Upper lobe of left lung (tissue), 6 donors: ENCODE data around the gene ADAMTS4. TPM values are rescaled to one million over a fixed set of nuclear protein-coding genes. Genes with fewer than 3 reads are reported as not detected.

Experiments
- ATAC-seq, 2 donors: fragments of 200-7000 bp; cut with Tn5 transposase; one replicate each; pipeline ENCODE4 v1.9.1; 2022; ENCODE audit warnings: mild to moderate bottlenecking in 2 of 2, moderate library complexity in 2 of 2; ENCODE audit not compliant: low FRiP score in 2 of 2
- DNase-seq, 2 donors: peaks; one replicate each; pipeline ENCODE4 v3.0.0-alpha.2; 2019 to 2020
- H3K27ac ChIP-seq, 4 donors: fragments of 200-600 bp; sonication (generic); one replicate each; pipeline ENCODE4 v1.5.1; 2016 to 2019
- H3K27me3 ChIP-seq, 4 donors: fragments of 200-600 bp; sonication (generic); one replicate each; pipeline ENCODE4 v1.5.1; 2017 to 2019
- H3K36me3 ChIP-seq, 4 donors: fragments of 200-600 bp; sonication (generic); one replicate each; pipeline ENCODE4 v1.5.1; 2016 to 2019
- H3K4me1 ChIP-seq, 4 donors: fragments of 200-600 bp; sonication (generic); one replicate each; pipeline ENCODE4 v1.5.1; 2018 to 2019
- H3K4me3 ChIP-seq, 4 donors: fragments of 200-600 bp; sonication (generic); one replicate each; pipeline ENCODE4 v1.5.1; 2017 to 2019; ENCODE audit warnings: mild to moderate bottlenecking in 2 of 4, moderate library complexity in 1 of 4
- H3K9me3 ChIP-seq, 4 donors: fragments of 200-600 bp; sonication (generic); one replicate each; pipeline ENCODE4 v1.5.1; 2018 to 2019
- EP300 ChIP-seq, 4 donors: sonication (generic); formaldehyde crosslinking; IDR thresholded peaks; one replicate each; pipeline ENCODE4 v1.5.1; 2017; ENCODE audit warnings: antibody characterized with exemption in 4 of 4, control low read depth in 2 of 4
- POLR2A ChIP-seq, 4 donors: fragments of 450-650 bp; IDR thresholded peaks; one replicate each; pipeline ENCODE4 v1.5.1; 2016 to 2017; ENCODE audit warnings: antibody characterized with exemption in 4 of 4, mild to moderate bottlenecking in 2 of 4
- POLR2AphosphoS5 ChIP-seq, 2 donors: sonication (generic); formaldehyde crosslinking; IDR thresholded peaks; one replicate each; pipeline ENCODE4 v1.5.1; 2017; ENCODE audit warnings: antibody characterized with exemption in 2 of 2
- WGBS, 2 donors: methylation state at CpG; one replicate each; pipeline ENCODE4 v1.1.5; 2017 to 2018; 5-methylcytosine and 5-hydroxymethylcytosine counted together
- total RNA-seq, 6 donors: library from RNA; depleted of rRNA in 4 of 6; stranded (reverse); fragments of >200 nt in 4 of 6; gene quantifications; one replicate each; pipeline versions ENCODE4 v1.1.0 to v1.2.1, GENCODE V29; 2016 to 2021
- TF ChIP-seq, protein P1 (sequence below), 6 experiments: fragments of 450-650 bp in 4 of 6; fragments of 200-600 bp in 2 of 6; sonication (generic) in 2 of 6; IDR thresholded peaks; one replicate each; pipeline ENCODE4 v1.5.1; 2016 to 2019; ENCODE audit warnings: antibody characterized with exemption in 6 of 6
- donor health status: DM: no; HTN: no; CAD: no; lungs with moderate emphysema.
- donor health status: DM: no; HTN: yes; CAD: no; lungs with severe emphysema.

The ADAMTS4 gene
- total RNA-seq, 6 donors from 2014 or later = 0.91 to 18.6 (median 3.0) TPM

- H3K4me3 ChIP-seq = peak within 1 kb of the TSS; percentile 39 to 77 (median 64)
- peak; percentile 90 to 100 for DNase-seq
- H3K36me3 ChIP-seq = peaks cover 12 to 36% (median 25%) of the 10 kb centered on the region in 4 donors
- H3K9me3 ChIP-seq = no peaks in the 10 kb centered on the region
- TF ChIP-seq POLR2A (IDR thresholded peaks at IDR 0.05) (peak in 2 of 4 donors; percentile 54 to 84), POLR2AphosphoS5 (IDR thresholded peaks at IDR 0.05) (peak; percentile 88 to 92), EP300 (IDR thresholded peaks at IDR 0.05) (peak in 1 of 4 donors; percentile 7)
- TF ChIP-seq, protein P1, sequence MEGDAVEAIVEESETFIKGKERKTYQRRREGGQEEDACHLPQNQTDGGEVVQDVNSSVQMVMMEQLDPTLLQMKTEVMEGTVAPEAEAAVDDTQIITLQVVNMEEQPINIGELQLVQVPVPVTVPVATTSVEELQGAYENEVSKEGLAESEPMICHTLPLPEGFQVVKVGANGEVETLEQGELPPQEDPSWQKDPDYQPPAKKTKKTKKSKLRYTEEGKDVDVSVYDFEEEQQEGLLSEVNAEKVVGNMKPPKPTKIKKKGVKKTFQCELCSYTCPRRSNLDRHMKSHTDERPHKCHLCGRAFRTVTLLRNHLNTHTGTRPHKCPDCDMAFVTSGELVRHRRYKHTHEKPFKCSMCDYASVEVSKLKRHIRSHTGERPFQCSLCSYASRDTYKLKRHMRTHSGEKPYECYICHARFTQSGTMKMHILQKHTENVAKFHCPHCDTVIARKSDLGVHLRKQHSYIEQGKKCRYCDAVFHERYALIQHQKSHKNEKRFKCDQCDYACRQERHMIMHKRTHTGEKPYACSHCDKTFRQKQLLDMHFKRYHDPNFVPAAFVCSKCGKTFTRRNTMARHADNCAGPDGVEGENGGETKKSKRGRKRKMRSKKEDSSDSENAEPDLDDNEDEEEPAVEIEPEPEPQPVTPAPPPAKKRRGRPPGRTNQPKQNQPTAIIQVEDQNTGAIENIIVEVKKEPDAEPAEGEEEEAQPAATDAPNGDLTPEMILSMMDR (IDR thresholded peaks at IDR 0.05) = peak in 2 of 6 experiments; percentile 12 to 21
- peaks cover 19 to 29% (median 24%) of the 10 kb centered on the region in 4 donors for H3K4me1 ChIP-seq
- peak; percentile 96 to 99 for ATAC-seq
- H3K27me3 ChIP-seq = no peaks in the 10 kb centered on the region
- 5 to 12% methylated on average over 20 to 44 of the region's 50 CpGs for WGBS, 2 donors
- H3K27ac ChIP-seq = peak within 1 kb of the TSS; percentile 83 to 94 (median 93)
Measured at GRCh38 chr1:161177112-161177935, 21.5 kb downstream of the ADAMTS4 start, which contains the start of gene B4GALT3. TSS of gene B4GALT3 (minus strand) at chr1:161177507. CDS start at chr1:161176060, 1,447 bp downstream.

DNA sequence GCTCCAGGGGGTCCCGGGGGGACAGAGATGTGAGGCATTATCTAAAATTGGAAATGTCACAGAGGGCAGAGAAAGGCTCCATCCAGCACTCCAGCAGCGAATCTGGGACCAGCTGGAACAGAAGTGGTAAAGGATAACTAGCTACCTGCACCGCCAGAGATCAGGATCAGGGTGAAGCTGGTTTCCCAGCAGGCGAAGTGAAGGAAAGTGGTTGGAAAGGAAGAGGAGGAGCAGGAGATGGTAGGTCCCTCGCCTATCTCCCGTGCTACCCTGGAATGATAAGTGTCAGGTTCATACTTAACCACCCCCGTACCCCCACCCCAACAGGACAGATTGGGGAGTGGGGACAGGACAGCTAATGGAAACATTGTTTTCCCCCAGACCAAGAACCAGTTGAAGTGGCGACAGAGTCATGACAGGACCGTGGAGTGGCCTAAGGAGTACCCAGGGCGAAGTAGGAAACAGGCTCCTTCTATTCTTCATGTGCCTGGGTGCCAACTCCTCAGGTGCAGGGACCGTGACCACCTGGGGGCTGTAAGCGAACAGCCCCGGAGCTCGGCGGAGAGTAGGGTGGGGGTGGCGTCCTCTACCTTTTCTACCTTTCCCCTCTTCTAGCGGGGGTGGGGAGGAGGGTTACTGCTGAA lies 22.3 kb downstream of the ADAMTS4 start:
- Histone ChIP-seq H3K27ac (peak overlapping the region; percentile 83 to 94 (median 93)), H3K36me3 (peaks cover 20 to 44% (median 31%) of the 10 kb centered on the region in 4 donors), H3K4me3 (peak overlapping the region; percentile 39 to 77 (median 64)), H3K9me3 (no peaks in the 10 kb centered on the region), H3K4me1 (peaks cover 19 to 29% (median 24%) of the 10 kb centered on the region in 4 donors), H3K27me3 (no peaks in the 10 kb centered on the region)
- TF ChIP-seq POLR2AphosphoS5 (IDR thresholded peaks at IDR 0.05) = no peak
- TF ChIP-seq, protein P1 (IDR thresholded peaks at IDR 0.05) = no peak
- no peak for TF ChIP-seq POLR2A (IDR thresholded peaks at IDR 0.05)
- TF ChIP-seq EP300 (IDR thresholded peaks at IDR 0.05) = no peak
- WGBS, 2 donors = 23 to 28% methylated on average over 11 to 17 of the region's 17 CpGs
- peak; percentile 5 to 44 for ATAC-seq
- DNase-seq = no peak

DNA sequence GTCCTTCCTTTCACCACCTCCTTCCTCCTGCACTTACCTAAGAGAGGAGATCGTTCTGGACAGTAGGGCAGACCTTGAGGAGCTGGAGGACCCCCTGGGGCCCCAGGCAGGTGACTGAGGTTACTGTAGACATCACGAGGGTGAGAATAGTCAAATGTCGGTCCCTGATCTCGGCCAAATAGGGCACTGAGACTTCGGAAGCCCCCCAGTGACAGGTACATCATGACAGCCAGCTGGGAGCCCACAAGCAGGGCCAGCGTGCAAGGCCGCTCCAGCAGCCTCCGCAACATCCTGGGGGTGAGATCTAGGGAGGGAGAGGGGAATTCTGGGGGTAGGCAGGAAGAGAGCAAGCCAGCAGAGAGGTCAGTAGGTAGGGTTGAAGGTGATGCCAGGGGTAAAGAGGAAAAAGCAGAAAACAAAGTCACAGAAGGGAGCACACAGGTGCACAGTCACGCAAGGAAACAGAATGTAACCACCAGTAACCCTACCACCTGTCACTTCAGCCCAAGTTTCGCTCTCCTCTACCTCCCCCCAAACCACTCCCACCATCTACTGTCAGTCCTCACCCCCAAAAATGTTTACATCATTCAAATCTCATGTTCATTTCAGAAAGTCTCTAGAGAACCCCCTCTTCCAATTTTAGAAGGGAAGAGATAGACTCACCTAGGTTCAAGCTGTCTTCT lies 22.9 kb downstream of the ADAMTS4 start:
- Histone ChIP-seq H3K9me3 (no peaks in the 10 kb centered on the region), H3K36me3 (peaks cover 22 to 50% (median 38%) of the 10 kb centered on the region in 4 donors), H3K4me3 (peak overlapping the region in 2 of 4 donors; percentile 64 to 77), H3K27me3 (no peaks in the 10 kb centered on the region), H3K4me1 (peaks cover 19 to 29% (median 24%) of the 10 kb centered on the region in 4 donors), H3K27ac (peak overlapping the region; percentile 83 to 94 (median 93))
- no peak for ATAC-seq
- no peak for TF ChIP-seq POLR2AphosphoS5 (IDR thresholded peaks at IDR 0.05)
- TF ChIP-seq, protein P1 (IDR thresholded peaks at IDR 0.05) = no peak
- TF ChIP-seq POLR2A (IDR thresholded peaks at IDR 0.05) = no peak
- TF ChIP-seq EP300 (IDR thresholded peaks at IDR 0.05) = no peak
- no peak for DNase-seq
- WGBS, 2 donors = 88 to 91% methylated on average over 10 of the region's 10 CpGs

- DNase-seq (no peak), ATAC-seq (no peak)
- peaks cover 19 to 29% (median 24%) of the 10 kb centered on the region in 4 donors for H3K4me1 ChIP-seq
- TF ChIP-seq, protein P1 (IDR thresholded peaks at IDR 0.05) = no peak
- TF ChIP-seq POLR2AphosphoS5 (IDR thresholded peaks at IDR 0.05) (no peak), EP300 (IDR thresholded peaks at IDR 0.05) (no peak), POLR2A (IDR thresholded peaks at IDR 0.05) (no peak)
- H3K36me3 ChIP-seq = peaks cover 22 to 60% (median 45%) of the 10 kb centered on the region in 4 donors
- WGBS, 2 donors = 94 to 99% methylated on average over 10 to 11 of the region's 11 CpGs
- no peak overlapping the region for H3K4me3 ChIP-seq
- H3K27me3 ChIP-seq = no peaks in the 10 kb centered on the region
- H3K27ac ChIP-seq = no peak overlapping the region
- no peaks in the 10 kb centered on the region for H3K9me3 ChIP-seq
Measured at GRCh38 chr1:161174911-161175310, 23.9 kb downstream of the ADAMTS4 start.
